Measurements from ENCODE around the gene IGDCC3.

The IGDCC3 gene

DNA sequence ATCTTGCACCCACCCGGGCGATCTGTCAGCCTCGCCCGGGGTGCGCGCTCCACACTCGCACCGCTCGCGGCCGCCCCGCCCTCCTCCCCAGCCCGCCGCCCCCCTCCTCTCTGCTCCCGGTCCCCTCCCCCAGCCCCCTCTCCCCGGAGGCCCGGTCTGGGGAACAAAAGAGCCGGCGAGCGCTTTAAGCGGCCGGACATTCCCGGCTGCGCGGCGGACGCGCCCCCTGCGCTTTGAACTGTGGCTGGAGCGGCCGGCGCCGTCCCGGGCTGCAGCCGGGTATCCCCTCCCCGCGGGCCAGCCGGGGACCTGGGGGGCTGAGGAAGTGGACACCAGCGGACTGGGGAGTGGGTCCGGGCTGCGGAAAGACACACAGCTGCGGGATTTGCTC lies at the start of gene IGDCC3:
TSS of gene IGDCC3 (minus strand) at position 27 of the 391 bp plus-strand sequence. CDS start 214 bp downstream, outside the sequence.
- TF ChIP-seq, protein P1, sequence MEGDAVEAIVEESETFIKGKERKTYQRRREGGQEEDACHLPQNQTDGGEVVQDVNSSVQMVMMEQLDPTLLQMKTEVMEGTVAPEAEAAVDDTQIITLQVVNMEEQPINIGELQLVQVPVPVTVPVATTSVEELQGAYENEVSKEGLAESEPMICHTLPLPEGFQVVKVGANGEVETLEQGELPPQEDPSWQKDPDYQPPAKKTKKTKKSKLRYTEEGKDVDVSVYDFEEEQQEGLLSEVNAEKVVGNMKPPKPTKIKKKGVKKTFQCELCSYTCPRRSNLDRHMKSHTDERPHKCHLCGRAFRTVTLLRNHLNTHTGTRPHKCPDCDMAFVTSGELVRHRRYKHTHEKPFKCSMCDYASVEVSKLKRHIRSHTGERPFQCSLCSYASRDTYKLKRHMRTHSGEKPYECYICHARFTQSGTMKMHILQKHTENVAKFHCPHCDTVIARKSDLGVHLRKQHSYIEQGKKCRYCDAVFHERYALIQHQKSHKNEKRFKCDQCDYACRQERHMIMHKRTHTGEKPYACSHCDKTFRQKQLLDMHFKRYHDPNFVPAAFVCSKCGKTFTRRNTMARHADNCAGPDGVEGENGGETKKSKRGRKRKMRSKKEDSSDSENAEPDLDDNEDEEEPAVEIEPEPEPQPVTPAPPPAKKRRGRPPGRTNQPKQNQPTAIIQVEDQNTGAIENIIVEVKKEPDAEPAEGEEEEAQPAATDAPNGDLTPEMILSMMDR (IDR thresholded peaks at IDR 0.05; ENCODE audit: insufficient read depth, low read depth, low read length, missing control alignments), result no peak
- no peak for DNase-seq (ENCODE audit: low read depth)
- H3K4me3 ChIP-seq (ENCODE audit: low read depth, low read length), result no peak within 1 kb of the TSS

DNA sequence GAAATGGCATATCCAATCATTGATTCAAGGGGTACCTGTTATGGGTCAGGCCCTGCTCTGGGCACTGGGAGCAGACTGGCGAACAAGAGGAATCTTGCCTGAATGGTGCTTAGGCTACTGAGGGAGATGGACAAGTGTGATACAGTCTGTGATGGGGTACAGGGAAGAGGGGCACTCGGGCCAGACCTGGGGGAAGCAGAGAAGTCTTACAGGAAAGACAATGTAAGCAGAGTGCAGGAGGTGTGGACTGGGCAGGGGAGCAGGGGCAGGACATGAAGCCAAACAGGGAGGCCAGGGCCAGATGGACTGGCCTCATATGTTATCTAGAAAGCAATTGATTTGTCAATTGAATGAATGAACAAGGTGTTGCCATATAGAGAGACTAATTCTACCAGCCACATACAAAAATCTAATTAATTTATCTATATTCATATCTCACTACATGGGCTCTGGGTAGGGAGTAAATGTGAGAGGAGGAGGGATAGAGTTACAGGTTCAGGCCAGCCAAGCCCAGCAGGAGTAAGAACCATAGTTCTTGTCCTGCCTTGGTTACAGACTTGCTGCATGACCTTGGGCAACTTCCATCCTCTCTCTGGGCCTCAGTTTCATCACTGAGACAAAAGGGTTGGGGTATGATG lies 48.5 kb upstream of the IGDCC3 start:
- TF ChIP-seq, protein P1 (IDR thresholded peaks at IDR 0.05; ENCODE audit: insufficient read depth, low read depth, low read length, missing control alignments), result no peak
- H3K4me3 ChIP-seq (ENCODE audit: low read depth, low read length), result no peak overlapping the region
- no peak for DNase-seq (ENCODE audit: low read depth)

DNA sequence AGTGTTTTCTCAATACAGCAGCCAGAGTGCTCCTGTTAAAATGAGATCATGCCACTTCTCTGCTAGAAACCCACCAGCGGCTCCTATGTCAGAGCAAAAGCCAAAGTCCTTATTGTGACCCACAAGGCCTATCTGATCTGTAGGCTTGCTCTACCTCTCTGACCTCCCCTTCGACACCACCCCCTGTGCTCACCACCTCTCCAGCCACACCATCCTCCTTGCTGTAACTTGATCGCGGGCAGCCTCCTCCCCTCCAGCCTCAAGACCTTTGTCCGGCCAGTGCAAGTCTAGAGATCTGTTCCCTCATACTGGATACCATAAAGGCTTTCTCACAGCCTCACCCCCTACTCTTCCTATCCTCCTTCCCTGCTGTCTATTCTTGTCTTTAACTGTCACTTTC lies 46.9 kb upstream of the IGDCC3 start:
- TF ChIP-seq, protein P1 (IDR thresholded peaks at IDR 0.05; ENCODE audit: insufficient read depth, low read depth, low read length, missing control alignments), result no peak

DNA sequence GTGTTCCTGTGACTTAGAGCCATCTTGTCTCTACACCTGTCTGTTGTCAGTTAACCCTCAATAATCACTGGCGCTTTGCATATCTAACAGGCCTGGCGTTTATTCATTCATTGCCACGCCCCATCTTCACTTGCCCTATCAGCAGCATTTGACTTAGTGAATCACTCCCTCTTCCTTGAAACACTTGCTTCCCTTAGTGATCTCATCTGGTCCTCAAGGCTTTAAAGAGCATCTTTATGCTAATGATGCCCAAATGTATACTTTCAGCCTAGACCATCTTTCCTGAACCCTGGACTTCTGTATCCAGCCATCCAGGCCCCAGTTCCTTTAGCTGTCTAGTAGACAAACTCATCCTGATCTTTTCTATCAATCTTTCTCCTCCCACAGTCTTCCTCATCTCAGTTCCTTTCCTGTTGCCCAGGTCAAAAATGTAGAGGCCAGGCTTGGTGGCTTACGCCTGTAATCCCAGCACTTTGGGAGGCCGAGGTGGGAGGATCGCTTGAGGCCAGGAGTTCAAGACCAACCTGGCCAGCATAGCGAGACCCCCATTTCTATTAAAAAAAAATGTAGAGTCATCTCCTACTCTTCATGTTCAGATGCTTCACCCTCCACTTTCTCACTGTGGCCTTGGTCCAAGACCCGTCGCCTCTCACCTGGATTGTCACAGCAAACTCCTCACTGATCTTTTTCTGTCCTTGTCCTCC lies 46.3 kb upstream of the IGDCC3 start:
- TF ChIP-seq, protein P1 (IDR thresholded peaks at IDR 0.05; ENCODE audit: insufficient read depth, low read depth, low read length, missing control alignments), result no peak
- DNase-seq (ENCODE audit: low read depth), result no peak
- no peak overlapping the region for H3K4me3 ChIP-seq (ENCODE audit: low read depth, low read length)

More for the DNA sequence above, 46.9 kb upstream of the IGDCC3 start:
- no peak for DNase-seq (ENCODE audit: low read depth)
- no peak overlapping the region for H3K4me3 ChIP-seq (ENCODE audit: low read depth, low read length)

DNA sequence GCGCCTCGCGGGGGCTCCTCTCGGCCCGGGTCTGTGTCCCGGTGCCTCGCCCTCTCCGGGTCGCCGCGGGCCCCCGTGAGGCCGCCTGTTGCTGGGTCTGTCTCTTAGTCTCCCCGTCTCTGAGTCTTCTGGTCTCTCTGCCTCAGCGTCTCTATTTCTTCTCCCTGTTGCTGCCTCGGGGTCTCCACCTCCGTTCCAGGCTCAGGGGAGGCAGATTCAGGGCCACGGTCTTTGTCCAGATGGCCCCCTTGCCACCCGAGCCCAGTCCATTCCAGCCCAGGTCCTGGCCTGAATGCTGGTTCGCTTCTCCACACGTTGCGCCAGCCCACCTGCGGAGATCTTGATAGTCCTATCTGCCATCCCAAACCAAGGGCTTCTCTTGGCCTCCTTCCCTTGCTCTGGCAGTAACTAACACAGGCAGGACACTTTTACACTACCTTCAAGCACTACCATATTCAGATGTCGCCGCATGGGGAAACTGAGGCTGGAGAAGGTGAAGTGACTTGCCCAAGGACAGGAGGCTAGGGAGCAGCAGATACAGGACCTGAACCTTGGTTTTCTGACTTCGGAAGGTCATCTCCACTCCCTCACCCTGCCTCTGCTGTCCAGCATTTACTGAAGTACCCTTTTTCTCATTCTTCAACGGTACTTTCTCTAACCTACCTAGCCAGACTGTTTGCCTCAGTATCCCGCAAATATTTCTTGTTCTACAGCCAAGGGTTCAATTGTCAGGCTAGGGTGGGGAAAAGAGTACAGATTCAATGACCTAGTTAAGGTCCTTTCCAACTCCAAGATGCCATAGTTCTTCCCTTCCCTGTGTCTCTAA lies 45.6 kb upstream of the IGDCC3 start:
- TF ChIP-seq, protein P1 (IDR thresholded peaks at IDR 0.05; ENCODE audit: insufficient read depth, low read depth, low read length, missing control alignments), result no peak
- no peak for DNase-seq (ENCODE audit: low read depth)
- H3K4me3 ChIP-seq (ENCODE audit: low read depth, low read length), result no peak overlapping the region

DNA sequence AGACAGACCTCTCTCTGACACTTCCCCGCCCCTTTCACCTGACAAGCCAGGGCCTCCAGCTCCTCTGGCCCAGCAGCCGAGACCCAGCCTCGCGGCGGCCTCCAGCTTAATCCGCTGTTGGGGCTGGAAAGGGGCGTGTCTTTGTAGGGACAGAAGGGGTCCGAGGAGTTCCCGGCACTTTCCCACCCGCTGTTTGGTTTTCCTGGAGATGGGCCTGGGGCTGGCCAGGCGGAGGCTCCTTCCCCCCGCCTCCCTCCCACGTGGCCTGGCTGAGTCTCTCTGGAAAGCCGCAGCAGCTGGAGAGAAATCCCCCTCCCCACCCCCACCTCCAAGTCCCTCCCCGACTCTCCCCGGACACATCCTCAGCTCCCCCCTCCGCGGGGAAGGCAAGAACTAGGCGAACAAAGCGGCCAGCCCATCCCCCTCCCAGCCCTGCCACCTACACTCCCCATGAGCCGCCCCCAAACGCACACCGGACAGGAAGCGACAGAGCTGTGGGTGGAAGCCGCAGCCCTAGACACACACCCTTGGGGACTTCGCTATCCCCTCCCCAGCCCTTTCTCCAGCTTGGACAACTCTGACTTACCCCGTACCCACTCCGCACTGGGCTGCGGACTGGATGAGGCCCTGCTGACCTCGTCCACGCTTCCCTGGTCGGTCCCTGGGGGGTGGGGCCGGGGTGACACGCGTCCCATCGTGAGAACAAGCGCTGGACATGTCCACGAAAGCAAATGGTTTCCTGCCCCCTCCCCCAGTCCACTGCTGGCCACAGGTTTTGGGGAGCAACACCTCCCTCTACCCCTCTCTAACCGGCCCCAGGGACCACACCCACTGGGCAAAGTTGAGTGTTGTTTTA lies 43.8 kb upstream of the IGDCC3 start:
- peak; percentile 58 for DNase-seq (ENCODE audit: low read depth)

More for the DNA sequence above, 43.8 kb upstream of the IGDCC3 start:
- TF ChIP-seq, protein P1 (IDR thresholded peaks at IDR 0.05; ENCODE audit: insufficient read depth, low read depth, low read length, missing control alignments), result no peak
- H3K4me3 ChIP-seq (ENCODE audit: low read depth, low read length), result peak overlapping the region; percentile 26
